Activated naive CD4-positive, alpha-beta T cell treated with anti-CD3 and anti-CD28 coated beads, Interleukin-2, amount 10 ng/mL, durations not matched to agents 7 days and 5 days (primary cell): Measurements from ENCODE around the gene NRCAM.

Source experiments
- CTCF ChIA-PET: fragments of 350-600 bp; sonication (Branson Sonifier 250); formaldehyde crosslinking; loops from one replicate; lab custom pipeline; 2021; ENCODE audit warnings: antibody characterized with exemption; lab: Charles Lee
- DNase-seq: peaks from one replicate; pipeline ENCODE4 v3.0.0-alpha.2; 2020
- H3K27ac Mint-ChIP-seq: one replicate; pipeline ENCODE4 v1.8.0; 2021; ENCODE audit warnings: mild to moderate bottlenecking, moderate library complexity, mixed read lengths
- H3K27me3 Mint-ChIP-seq: one replicate; pipeline ENCODE4 v1.8.0; 2021; ENCODE audit warnings: mild to moderate bottlenecking, mixed read lengths
- H3K36me3 Mint-ChIP-seq: one replicate; pipeline ENCODE4 v1.8.0; 2021; ENCODE audit warnings: mixed read lengths
- H3K4me1 Mint-ChIP-seq: one replicate; pipeline ENCODE4 v1.8.0; 2021; ENCODE audit warnings: mixed read lengths
- H3K4me3 Mint-ChIP-seq: one replicate; pipeline ENCODE4 v1.8.0; 2021; ENCODE audit warnings: mild to moderate bottlenecking, moderate library complexity, mixed read lengths
- H3K9me3 Mint-ChIP-seq: one replicate; pipeline ENCODE4 v1.8.0; 2021; ENCODE audit warnings: mixed read lengths

Gene NRCAM

DNA sequence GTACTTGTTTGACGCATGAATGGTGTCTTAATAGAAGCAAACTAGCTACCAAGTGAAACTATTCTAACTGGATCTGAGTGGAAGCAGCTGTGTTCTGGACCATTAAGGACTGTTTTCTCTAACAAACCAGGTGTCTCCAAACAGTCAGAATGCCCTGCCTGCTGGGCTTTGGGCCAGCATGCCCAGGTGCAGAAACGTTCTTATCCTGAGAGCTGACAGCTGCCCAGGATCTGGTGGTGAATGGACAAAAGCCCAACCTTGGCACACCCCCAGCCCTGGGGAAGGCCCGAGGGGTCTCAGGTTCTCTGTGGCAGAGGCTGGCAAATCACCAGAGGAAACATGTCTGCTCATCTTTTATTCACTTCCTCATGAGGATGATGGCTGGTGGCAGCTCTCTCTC lies 277.8 kb downstream of the NRCAM start:
- peaks cover 10% of the 10 kb centered on the region for H3K27me3 Mint-ChIP-seq
- no peaks in the 10 kb centered on the region for H3K36me3 Mint-ChIP-seq
- no peak overlapping the region for H3K27ac Mint-ChIP-seq
- no peak for DNase-seq
- H3K4me1 Mint-ChIP-seq: no peaks in the 10 kb centered on the region
- CTCF ChIA-PET: interaction anchor here (0.6 to 1.4 kb wide), 6 partner anchors 69 to 371 kb away, joined by 3 to 5 read pairs (median 3); no protein-coding TSS in a partner anchor
- no peak overlapping the region for H3K4me3 Mint-ChIP-seq
- no peaks in the 10 kb centered on the region for H3K9me3 Mint-ChIP-seq

DNA sequence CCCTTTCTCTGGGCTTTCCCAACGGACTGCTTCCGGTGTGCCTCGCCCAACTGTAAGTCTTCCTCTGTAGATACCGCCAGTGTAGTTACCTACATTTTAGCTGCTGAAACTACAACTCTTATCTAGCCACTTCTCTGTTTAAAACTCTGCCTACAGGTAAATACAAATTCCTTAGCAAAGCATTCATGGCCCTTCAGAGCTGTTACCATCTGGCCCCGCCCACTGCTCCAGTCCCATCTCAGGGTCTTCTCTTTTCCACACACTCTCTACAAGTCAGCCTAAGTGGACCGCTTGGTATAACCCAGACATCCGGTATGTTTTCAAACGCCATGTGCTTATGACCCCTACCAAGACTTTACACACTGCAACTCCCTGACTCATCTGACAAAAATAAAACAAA lies 285.1 kb downstream of the NRCAM start:
- no peak for DNase-seq
- Mint-ChIP-seq H3K27ac (no peak overlapping the region), H3K9me3 (no peaks in the 10 kb centered on the region), H3K27me3 (peaks cover 6% of the 10 kb centered on the region), H3K4me1 (no peaks in the 10 kb centered on the region), H3K4me3 (no peak overlapping the region), H3K36me3 (no peaks in the 10 kb centered on the region)
- CTCF ChIA-PET: interaction anchor here (0.9 kb wide), 1 partner anchor 12 kb away, joined by 3 read pairs; no protein-coding TSS in a partner anchor

DNA sequence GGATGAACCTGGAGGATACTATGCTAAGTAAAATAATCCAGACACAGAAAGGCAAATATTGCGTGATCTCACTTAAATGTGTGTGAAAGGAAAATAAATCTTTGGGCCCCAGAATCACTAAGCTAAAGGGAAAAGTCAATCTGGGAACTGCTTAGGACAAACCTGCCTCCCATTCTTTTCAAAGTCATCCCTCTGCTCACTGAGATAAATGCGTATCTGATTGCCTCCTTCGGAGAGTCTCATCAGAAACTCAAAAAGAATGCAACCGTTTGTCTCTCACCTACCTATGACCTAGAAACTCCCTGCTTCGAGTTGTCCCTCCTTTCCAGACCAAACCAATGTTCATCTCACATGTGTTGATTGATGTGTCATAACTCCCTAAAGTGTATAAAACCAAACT lies 286.0 kb downstream of the NRCAM start:
- no peak overlapping the region for H3K27ac Mint-ChIP-seq
- no peak for DNase-seq
- no peaks in the 10 kb centered on the region for H3K36me3 Mint-ChIP-seq
- no peak overlapping the region for H3K4me3 Mint-ChIP-seq
- no peaks in the 10 kb centered on the region for H3K9me3 Mint-ChIP-seq
- H3K27me3 Mint-ChIP-seq: peaks cover 6% of the 10 kb centered on the region
- CTCF ChIA-PET: interaction anchor here (0.9 kb wide), 1 partner anchor 13 kb away, joined by 3 read pairs; no protein-coding TSS in a partner anchor
- H3K4me1 Mint-ChIP-seq: no peaks in the 10 kb centered on the region

DNA sequence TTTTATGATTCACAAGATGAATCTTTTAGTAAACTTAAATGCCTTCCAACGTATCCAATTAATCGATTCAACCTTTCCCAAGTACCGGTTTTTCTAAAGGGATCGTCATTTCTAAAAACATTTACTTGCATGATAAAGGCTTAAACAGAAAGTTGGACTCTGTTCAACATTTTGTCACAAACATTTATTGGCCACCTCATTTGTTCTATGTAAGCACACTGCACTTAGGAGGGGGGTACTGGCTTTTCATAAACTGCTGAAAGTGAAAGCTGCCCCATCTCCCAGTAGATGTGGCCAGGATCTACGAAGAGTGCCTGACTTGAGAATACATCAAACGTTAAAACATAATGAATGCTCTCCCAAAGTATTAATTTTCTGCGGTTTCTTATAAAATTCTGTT lies 288.8 kb downstream of the NRCAM start:
- CTCF ChIA-PET: no interaction called here
- no peak overlapping the region for H3K27ac Mint-ChIP-seq
- no peak overlapping the region for H3K4me3 Mint-ChIP-seq

DNA sequence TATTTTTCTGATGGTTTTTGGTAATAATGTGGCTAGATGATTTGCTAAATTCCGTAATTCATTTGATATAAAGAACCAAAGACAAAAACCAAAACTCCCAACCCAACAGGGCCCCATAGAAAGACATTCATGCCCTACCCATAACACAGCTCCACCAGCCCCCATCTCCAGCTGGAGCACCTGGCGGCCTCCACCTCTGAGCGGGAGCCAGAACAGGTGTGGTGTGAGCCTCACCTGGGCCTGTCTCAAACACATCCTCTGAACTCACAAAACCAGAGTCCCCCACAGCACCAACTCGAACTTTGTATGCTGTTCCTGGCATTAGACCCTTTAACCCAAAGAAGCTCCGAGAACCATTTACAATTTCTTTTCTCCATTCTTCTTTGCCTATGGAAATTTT lies 289.5 kb downstream of the NRCAM start:
- no peaks in the 10 kb centered on the region for H3K9me3 Mint-ChIP-seq
- no peak overlapping the region for H3K4me3 Mint-ChIP-seq
- CTCF ChIA-PET: no interaction called here
- no peaks in the 10 kb centered on the region for H3K36me3 Mint-ChIP-seq
- DNase-seq: no peak
- no peak overlapping the region for H3K27ac Mint-ChIP-seq
- no peaks in the 10 kb centered on the region for H3K4me1 Mint-ChIP-seq
- no peaks in the 10 kb centered on the region for H3K27me3 Mint-ChIP-seq

More for the DNA sequence above, 288.8 kb downstream of the NRCAM start:
- Mint-ChIP-seq H3K27me3 (no peaks in the 10 kb centered on the region), H3K36me3 (no peaks in the 10 kb centered on the region), H3K4me1 (no peaks in the 10 kb centered on the region), H3K9me3 (no peaks in the 10 kb centered on the region)
- no peak for DNase-seq

DNA sequence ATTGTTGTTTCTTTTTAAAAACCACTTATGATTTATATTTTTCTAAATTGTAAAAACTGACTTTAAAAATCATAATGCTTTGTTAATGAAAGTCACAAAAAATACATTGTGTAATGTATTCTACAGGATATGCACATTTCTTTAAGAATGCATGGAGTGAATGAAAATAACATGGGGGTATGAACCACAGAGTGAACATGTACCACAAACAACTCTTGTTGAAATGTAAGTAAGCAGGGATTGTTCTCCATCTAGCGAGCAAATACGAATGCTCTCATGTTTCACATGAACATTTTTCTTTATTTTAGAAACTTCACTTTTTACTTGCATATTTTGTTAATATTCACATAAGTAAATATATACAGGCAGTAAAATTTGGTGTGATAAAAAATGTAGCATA lies 290.5 kb downstream of the NRCAM start:
- Mint-ChIP-seq H3K27me3 (no peaks in the 10 kb centered on the region), H3K36me3 (no peaks in the 10 kb centered on the region), H3K27ac (no peak overlapping the region), H3K9me3 (no peaks in the 10 kb centered on the region), H3K4me3 (no peak overlapping the region), H3K4me1 (no peaks in the 10 kb centered on the region)
- CTCF ChIA-PET: no interaction called here
- no peak for DNase-seq

DNA sequence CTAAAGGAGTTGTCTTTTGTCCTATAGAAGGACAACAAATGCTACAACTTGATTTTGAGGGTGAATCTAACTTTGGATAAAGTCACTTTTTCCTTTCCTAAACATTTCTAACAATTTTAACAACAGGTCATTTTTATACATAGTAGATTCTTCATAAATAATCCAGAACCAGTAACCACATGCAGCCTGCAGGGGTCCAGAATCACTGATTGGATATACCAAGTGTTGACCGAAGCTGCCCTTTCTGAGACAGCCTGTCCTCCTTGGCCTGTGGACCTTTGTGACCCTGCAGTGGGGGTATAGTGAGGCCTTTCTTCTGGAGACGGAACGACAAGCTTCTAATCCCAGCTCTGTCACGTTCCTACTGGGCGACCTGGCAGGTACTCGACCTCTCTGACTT lies 291.3 kb downstream of the NRCAM start:
- Mint-ChIP-seq H3K36me3 (no peaks in the 10 kb centered on the region), H3K4me3 (no peak overlapping the region), H3K27me3 (no peaks in the 10 kb centered on the region), H3K27ac (no peak overlapping the region), H3K9me3 (no peaks in the 10 kb centered on the region), H3K4me1 (no peaks in the 10 kb centered on the region)
- CTCF ChIA-PET: no interaction called here
- DNase-seq: no peak

DNA sequence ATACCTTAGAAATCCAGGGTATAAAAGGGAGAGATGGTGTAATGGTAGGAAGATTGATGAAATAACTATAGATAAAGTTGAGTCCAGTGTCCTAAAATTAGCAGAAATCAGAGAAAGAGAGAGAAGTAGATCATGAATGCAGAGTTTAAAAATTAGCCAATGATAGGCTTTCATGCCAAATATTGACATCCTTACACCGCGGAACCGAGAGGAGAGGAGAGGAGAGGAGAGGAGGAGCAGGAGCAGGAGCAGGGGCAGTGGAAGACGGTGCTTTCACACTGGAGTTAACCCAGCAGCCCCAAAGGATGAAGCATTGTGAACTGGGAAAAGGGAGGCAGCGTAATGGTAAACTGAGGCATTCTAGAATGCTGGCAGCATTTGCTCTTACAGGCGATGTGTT lies 291.9 kb downstream of the NRCAM start:
- H3K36me3 Mint-ChIP-seq: no peaks in the 10 kb centered on the region
- no peak overlapping the region for H3K27ac Mint-ChIP-seq
- H3K9me3 Mint-ChIP-seq: no peaks in the 10 kb centered on the region
- no peaks in the 10 kb centered on the region for H3K27me3 Mint-ChIP-seq
- CTCF ChIA-PET: no interaction called here
- DNase-seq: no peak
- no peak overlapping the region for H3K4me3 Mint-ChIP-seq
- no peaks in the 10 kb centered on the region for H3K4me1 Mint-ChIP-seq

DNA sequence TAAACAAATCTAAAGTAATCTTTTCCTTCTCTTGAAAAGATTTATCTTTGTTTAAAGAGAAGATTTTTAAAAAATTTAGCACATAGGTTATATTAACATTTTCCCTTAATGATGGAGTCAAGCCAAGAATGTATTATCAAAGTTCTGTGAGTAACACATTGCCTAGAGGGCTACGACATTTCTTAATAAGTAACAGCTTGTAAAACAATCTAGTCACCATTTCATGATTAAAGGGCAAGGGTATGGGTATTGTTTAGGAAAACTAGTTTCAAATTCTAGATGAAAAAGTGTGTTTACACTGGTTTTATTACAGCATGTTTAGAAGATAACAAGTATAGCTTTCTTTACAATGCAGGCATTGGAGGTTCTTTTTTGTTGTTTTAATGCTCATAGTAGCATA lies 297.5 kb downstream of the NRCAM start:
- no peak overlapping the region for H3K4me3 Mint-ChIP-seq
- no peak for DNase-seq
- H3K27me3 Mint-ChIP-seq: no peaks in the 10 kb centered on the region
- no peaks in the 10 kb centered on the region for H3K4me1 Mint-ChIP-seq
- no peaks in the 10 kb centered on the region for H3K9me3 Mint-ChIP-seq
- CTCF ChIA-PET: no interaction called here
- H3K27ac Mint-ChIP-seq: no peak overlapping the region
- H3K36me3 Mint-ChIP-seq: no peaks in the 10 kb centered on the region

DNA sequence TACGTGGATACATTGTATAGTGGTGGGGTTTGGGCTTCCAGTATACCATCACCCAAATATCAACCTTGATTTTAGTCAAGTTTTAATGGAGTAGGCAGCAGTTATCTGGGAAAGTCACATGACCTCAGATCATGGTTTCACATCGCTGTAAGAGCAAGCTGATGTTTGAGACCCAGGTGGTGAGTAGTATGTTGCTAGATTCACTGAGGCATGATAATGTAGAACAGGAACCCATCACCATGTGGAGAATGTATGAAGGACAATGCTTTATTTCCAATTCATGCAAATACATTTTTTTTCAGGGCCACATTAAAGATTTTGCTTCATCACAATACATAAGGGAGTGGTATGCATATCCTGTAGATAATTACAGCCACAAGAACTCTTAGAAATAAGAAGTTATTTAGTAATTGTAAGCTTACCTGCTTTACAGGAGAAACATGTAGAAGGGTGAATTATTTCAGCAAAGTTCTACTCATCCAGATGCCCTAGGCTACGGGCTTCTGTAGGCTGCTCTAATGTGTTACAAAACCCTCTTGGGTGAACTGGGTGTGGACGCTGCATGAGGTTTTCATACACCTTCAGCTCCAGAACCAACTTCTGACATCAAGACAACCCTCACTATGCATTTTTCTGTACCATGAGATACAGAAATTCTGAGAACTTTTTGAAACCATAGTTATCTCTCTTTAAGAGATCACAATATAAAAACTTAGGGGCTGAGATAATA lies 298.5 kb downstream of the NRCAM start:
- H3K4me3 Mint-ChIP-seq: no peak overlapping the region
- no peaks in the 10 kb centered on the region for H3K4me1 Mint-ChIP-seq
- CTCF ChIA-PET: no interaction called here
- no peaks in the 10 kb centered on the region for H3K9me3 Mint-ChIP-seq
- no peak for DNase-seq
- no peaks in the 10 kb centered on the region for H3K27me3 Mint-ChIP-seq
- H3K36me3 Mint-ChIP-seq: no peaks in the 10 kb centered on the region
- H3K27ac Mint-ChIP-seq: no peak overlapping the region

DNA sequence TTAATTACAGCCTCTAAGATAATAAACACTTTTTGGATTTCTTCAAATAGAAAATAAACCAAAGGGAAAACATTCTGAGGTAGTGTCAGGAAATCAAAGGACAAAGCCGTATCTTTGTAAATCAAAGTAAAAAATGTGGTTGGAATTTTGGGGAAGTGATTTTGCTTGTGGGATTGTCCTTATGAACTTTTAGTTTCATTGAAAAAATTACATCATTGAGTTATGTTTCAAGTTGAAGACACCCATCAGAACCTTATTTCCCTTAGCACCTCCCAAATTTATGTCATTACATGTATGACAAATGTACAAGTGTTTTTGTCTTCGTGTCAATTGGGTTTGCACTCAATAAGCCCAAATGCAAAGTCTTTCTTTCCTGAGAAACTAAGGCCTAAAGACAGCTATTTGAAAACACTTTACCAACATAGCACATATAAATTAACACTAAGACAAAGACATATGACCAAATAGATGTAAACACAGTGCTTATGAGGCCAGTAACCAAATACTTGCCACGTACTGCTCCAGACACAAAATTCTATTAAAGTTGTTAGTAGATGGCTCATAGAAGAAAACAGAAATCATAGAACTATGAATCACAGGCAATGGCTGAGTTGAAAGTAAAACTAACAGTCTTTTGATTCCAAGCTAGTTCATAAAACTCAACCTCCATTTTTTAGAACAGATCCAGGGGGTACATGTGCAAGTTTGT lies 299.2 kb downstream of the NRCAM start:
- no peaks in the 10 kb centered on the region for H3K9me3 Mint-ChIP-seq
- DNase-seq: no peak
- CTCF ChIA-PET: no interaction called here
- H3K36me3 Mint-ChIP-seq: no peaks in the 10 kb centered on the region
- H3K27ac Mint-ChIP-seq: no peak overlapping the region
- no peak overlapping the region for H3K4me3 Mint-ChIP-seq
- H3K4me1 Mint-ChIP-seq: no peaks in the 10 kb centered on the region
- H3K27me3 Mint-ChIP-seq: no peaks in the 10 kb centered on the region

DNA sequence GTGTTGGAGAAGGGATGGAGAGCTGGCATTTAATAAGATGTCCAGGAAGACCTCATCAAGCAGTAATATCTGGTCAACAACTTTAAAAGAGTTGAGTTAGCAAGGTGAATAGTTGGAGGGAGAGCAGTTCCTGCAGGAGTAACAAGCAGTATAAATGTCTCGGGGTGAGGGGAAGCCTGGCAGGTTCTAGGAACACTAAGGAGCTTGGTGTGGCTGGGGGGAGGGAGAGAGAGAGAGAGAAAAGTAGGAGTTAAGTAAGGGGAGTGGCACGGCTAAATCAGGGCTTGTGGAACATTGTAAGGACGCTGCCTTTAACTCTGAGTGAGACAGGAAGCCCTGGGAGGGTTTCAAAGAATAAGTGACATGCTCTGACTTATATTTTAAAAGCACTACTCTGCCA lies 304.0 kb downstream of the NRCAM start:
- Mint-ChIP-seq H3K9me3 (no peaks in the 10 kb centered on the region), H3K27me3 (peaks cover 1% of the 10 kb centered on the region), H3K27ac (no peak overlapping the region), H3K4me3 (no peak overlapping the region), H3K36me3 (no peaks in the 10 kb centered on the region), H3K4me1 (no peaks in the 10 kb centered on the region)
- no peak for DNase-seq
- CTCF ChIA-PET: no interaction called here

DNA sequence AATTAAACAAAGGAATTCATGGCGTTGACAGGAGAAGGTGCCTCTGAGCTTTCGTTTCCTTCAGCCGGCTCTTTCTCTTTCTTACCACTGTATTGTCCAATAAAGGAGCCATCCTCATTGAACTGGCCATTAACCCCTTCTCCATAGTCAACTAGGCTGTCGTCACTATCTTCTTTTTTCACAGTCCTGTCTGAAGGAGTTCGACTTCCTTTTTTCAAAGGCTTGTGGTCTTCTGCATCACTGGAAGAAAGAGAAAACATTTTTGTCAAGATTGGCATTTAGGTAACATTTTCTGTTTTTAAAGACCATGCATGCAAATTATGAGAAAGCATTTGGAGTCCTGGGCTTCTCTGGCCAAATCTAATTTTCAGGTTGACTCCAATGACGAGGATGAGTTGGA lies 306.3 kb downstream of the NRCAM start:
- DNase-seq: no peak
- no peaks in the 10 kb centered on the region for H3K36me3 Mint-ChIP-seq
- peaks cover 5% of the 10 kb centered on the region for H3K27me3 Mint-ChIP-seq
- H3K9me3 Mint-ChIP-seq: no peaks in the 10 kb centered on the region
- H3K4me1 Mint-ChIP-seq: no peaks in the 10 kb centered on the region
- no peak overlapping the region for H3K4me3 Mint-ChIP-seq
- no peak overlapping the region for H3K27ac Mint-ChIP-seq
- CTCF ChIA-PET: no interaction called here

DNA sequence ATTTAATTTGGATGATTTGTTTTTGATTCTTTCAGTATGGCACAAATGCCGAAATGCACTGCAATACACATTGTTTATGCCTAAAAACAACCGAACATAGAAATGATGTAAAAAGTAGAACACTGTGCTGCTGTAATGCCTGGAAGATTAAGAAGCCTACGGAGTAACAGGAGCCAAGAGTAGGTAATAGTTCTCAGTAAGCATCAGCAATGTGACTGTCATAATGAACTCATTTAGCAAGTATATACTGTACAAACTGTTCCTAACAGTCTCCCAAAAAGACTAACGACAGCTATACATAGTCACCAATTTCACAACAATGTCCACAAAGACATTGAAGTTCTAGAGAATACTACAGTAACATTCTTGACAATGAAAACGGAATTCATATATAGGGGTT lies 307.1 kb downstream of the NRCAM start:
- CTCF ChIA-PET: interaction anchor here (1.9 kb wide), 1 partner anchor 35 kb away, joined by 9 read pairs; no protein-coding TSS in a partner anchor
- Mint-ChIP-seq H3K27me3 (peaks cover 5% of the 10 kb centered on the region), H3K4me3 (no peak overlapping the region)

DNA sequence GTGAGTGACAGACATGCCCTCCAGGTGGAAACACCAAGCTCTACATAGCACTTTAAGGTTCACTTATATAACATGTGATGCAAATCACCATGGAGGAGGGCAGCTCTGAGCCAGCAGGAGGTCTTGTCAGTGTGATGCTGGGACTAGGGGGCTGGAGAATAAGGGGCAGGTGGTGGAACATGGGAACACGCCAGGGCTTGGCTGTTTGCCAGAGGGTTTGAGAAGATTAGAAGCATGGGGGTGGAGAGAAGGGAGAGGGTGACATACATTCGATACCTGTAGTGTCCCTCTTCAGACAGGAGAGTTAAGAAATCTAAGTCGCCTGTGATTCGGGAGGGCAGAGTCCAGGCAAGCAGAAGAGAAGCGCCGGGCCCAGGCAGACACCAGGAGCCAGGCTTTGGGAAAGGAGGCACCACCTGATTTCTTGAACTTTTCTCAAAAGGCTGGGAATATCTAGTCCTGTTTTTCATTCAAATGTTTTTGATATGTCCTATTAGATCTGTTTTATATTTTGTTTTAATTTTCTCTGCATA lies 309.1 kb downstream of the NRCAM start:
- no peak for DNase-seq
- no peaks in the 10 kb centered on the region for H3K4me1 Mint-ChIP-seq
- H3K9me3 Mint-ChIP-seq: no peaks in the 10 kb centered on the region
- no peak overlapping the region for H3K4me3 Mint-ChIP-seq
- H3K36me3 Mint-ChIP-seq: no peaks in the 10 kb centered on the region
- H3K27me3 Mint-ChIP-seq: peaks cover 5% of the 10 kb centered on the region
- CTCF ChIA-PET: interaction anchor here (0.6 to 3.3 kb wide), 7 partner anchors 15 to 655 kb away, joined by 3 to 62 read pairs (median 10); no protein-coding TSS in a partner anchor
- no peak overlapping the region for H3K27ac Mint-ChIP-seq

More for the DNA sequence above, 307.1 kb downstream of the NRCAM start:
- no peaks in the 10 kb centered on the region for H3K4me1 Mint-ChIP-seq
- H3K9me3 Mint-ChIP-seq: no peaks in the 10 kb centered on the region
- no peaks in the 10 kb centered on the region for H3K36me3 Mint-ChIP-seq
- H3K27ac Mint-ChIP-seq: no peak overlapping the region
- no peak for DNase-seq
